GM19025 (cell line): ENCODE results near the gene CRYZL1.
"Not testable (repeated sequence)": the region's sequence is repeated elsewhere in the genome, so short reads cannot be mapped to it uniquely, and the experiment has no call there.

Source experiments
- ATAC-seq: cut with Tn5 transposase; IDR thresholded peaks from one replicate; pipeline ENCODE4 v1.9.1; 2021; ENCODE audit warnings: mild to moderate bottlenecking, low read depth, moderate library complexity; ENCODE audit not compliant: unreplicated experiment

CRYZL1 gene

GRCh38 chr21:33640697-33641351 is 717 bp downstream of the CRYZL1 start:
- no peak for ATAC-seq

GRCh38 chr21:33634254-33634653 is 7.3 kb downstream of the CRYZL1 start:
- no peak for ATAC-seq

GRCh38 chr21:33626151-33626550 is 15.4 kb downstream of the CRYZL1 start:
- ATAC-seq, result not testable (repeated sequence)

- no peak for ATAC-seq
These were observed 19.3 kb downstream of the CRYZL1 start for GRCh38 chr21:33622253-33622652.

GRCh38 chr21:33619726-33620125 is 21.8 kb downstream of the CRYZL1 start:
- no peak for ATAC-seq

- ATAC-seq, result no peak
These were observed 23.1 kb downstream of the CRYZL1 start for GRCh38 chr21:33618407-33618806.

GRCh38 chr21:33617565-33617964 is 24.0 kb downstream of the CRYZL1 start:
- not testable (repeated sequence) for ATAC-seq

GRCh38 chr21:33611006-33611744 is 30.4 kb downstream of the CRYZL1 start:
- ATAC-seq, result no peak

GRCh38 chr21:33608559-33608958 is 33.0 kb downstream of the CRYZL1 start:
- ATAC-seq, result no peak

GRCh38 chr21:33598051-33598450 is 43.5 kb downstream of the CRYZL1 start:
- no peak for ATAC-seq

- peak; percentile 89 for ATAC-seq
These were observed 52.8 kb downstream of the CRYZL1 start, which contains the start of gene DONSON for GRCh38 chr21:33588485-33589335. TSS of gene DONSON (minus strand) at chr21:33588684. CDS start at chr21:33588641, 43 bp downstream.

- ATAC-seq, result peak; percentile 41
These were observed 53.6 kb downstream of the CRYZL1 start for GRCh38 chr21:33587792-33588484.

- no peak for ATAC-seq
These were observed 54.6 kb downstream of the CRYZL1 start for GRCh38 chr21:33586927-33587326.

- no peak for ATAC-seq
These were observed 57.1 kb downstream of the CRYZL1 start for GRCh38 chr21:33584455-33584854.

GRCh38 chr21:33578959-33579542 is 62.5 kb downstream of the CRYZL1 start:
- ATAC-seq, result no peak

GRCh38 chr21:33578214-33578613 is 63.3 kb downstream of the CRYZL1 start:
- ATAC-seq, result no peak

GRCh38 chr21:33576741-33577141 is 64.8 kb downstream of the CRYZL1 start:
- not testable (repeated sequence) for ATAC-seq

GRCh38 chr21:33572350-33572749 is 69.2 kb downstream of the CRYZL1 start:
- ATAC-seq, result no peak

GRCh38 chr21:33569991-33570390 is 71.5 kb downstream of the CRYZL1 start:
- ATAC-seq, result no peak

- no peak for ATAC-seq
These were observed 73.1 kb downstream of the CRYZL1 start for GRCh38 chr21:33568448-33568847.
